ENCODE results near the gene PCAT6. TPM values are rescaled to one million over a fixed set of nuclear protein-coding genes. Genes with fewer than 3 reads are reported as not detected.

Gene PCAT6
- total and polyA plus RNA-seq, 2 donors (not counting 1 experiment from before 2014, with no cell fraction given): 1.1 to 1.6 TPM

GRCh38 chr1:202807926-202808757 lies 2.6 kb upstream of the PCAT6 start, which contains the start of gene KDM5B:
TSS of gene KDM5B (minus strand) at chr1:202808421. CDS start at chr1:202808305, 116 bp downstream.
- Mint-ChIP-seq H3K27ac (peak within 1 kb of the TSS; percentile 67), H3K9me3 (ENCODE audit: insufficient read depth) (no peaks in the 10 kb centered on the region), H3K27me3 (peaks cover 3% of the 10 kb centered on the region), H3K4me3 (peak within 1 kb of the TSS; percentile 87), H3K4me1 (peaks cover 48% of the 10 kb centered on the region)
- TF ChIP-seq EZH2 (IDR thresholded peaks at IDR 0.05; ENCODE audit: borderline replicate concordance, insufficient read depth, low read depth, low read length, poor library complexity, severe bottlenecking) (no peak), CTCF (IDR thresholded peaks at IDR 0.05) (no peak)
- peaks cover 16% of the 10 kb centered on the region for H4K20me1 ChIP-seq (ENCODE audit: control insufficient read depth, insufficient read depth, low read length, poor library complexity, severe bottlenecking)
- peak; percentile 37 for ATAC-seq (ENCODE audit: low read depth)
- WGBS (ENCODE audit: insufficient coverage): under 1% methylated on average over 59 of the region's 84 CpGs
- peak within 1 kb of the TSS; percentile 82 for H2AFZ ChIP-seq (ENCODE audit: insufficient read depth, low read depth, low read length, poor library complexity, severe bottlenecking)
- H3K9ac ChIP-seq (ENCODE audit: low read length): peak within 1 kb of the TSS; percentile 79
- H3K36me3 ChIP-seq (replicated peaks in 1 of 2; ENCODE audit: control extremely low read depth in 1 of 2, control insufficient read depth in 1 of 2, extremely low read depth in 1 of 2, insufficient read depth in 2 of 2, low read length in 1 of 2): no peaks in the 10 kb centered on the region
- H3K4me3 ChIP-seq (ENCODE audit: control extremely low read depth in 1 of 5, extremely low read depth in 1 of 5, insufficient read depth in 1 of 5, low read depth in 2 of 5, low read length in 4 of 5): peak within 1 kb of the TSS; percentile 55 to 85 (median 65)
- H3K79me2 ChIP-seq (ENCODE audit: control insufficient read depth, insufficient read depth, low read length): peaks cover 56% of the 10 kb centered on the region
- peaks cover 34 to 35% of the 10 kb centered on the region in 2 donors for H3K4me1 ChIP-seq (ENCODE audit: control insufficient read depth in 2 of 2, insufficient read depth in 2 of 2, low read length in 2 of 2)
- H3K4me2 ChIP-seq (replicated peaks; ENCODE audit: low read depth, low read length, poor library complexity, severe bottlenecking): peak within 1 kb of the TSS; percentile 77
- CTCF ChIA-PET: no interaction called here
- POLR2A ChIA-PET: interaction anchor here (0.6 to 0.8 kb wide), 2 partner anchors 79 to 80 kb away, joined by 3 read pairs; partner anchors contain the start of gene RABIF
- H3K27ac ChIP-seq (ENCODE audit: low read length in 2 of 2): peak within 1 kb of the TSS; percentile 28 to 77
- intact Hi-C loops (cut with micrococcal nuclease): no loop called here
- peaks cover 0 to 4% (median 0%) of the 10 kb centered on the region in 3 donors for H3K9me3 ChIP-seq (ENCODE audit: control extremely low read depth in 1 of 3, control insufficient read depth in 2 of 3, insufficient read depth in 1 of 3, low read length in 2 of 3)
- H3K27me3 ChIP-seq (replicated peaks in 1 of 4; ENCODE audit: control extremely low read depth in 1 of 4, control insufficient read depth in 3 of 4, insufficient read depth in 4 of 4, low read length in 3 of 4): peaks cover 0 to 15% (median 2%) of the 10 kb centered on the region in 4 experiments
- peak; percentile 80 for DNase-seq
